GM12891 (cell line): ENCODE data around the gene PADI1.

Experiments
- DNase-seq: peaks from one replicate; pipeline ENCODE4 v3.0.0; 2011; ENCODE audit warnings: low spot score; ENCODE audit not compliant: insufficient read length
- FAIRE-seq: peaks from 2 replicates; lab custom pipeline; 2011; peaks lifted over from hg19 to GRCh38; lab: Jason Lieb, UNC
- PAX5 ChIP-seq: IDR thresholded peaks from 2 replicates; pipeline ENCODE4 v1.6.1; 2011; ENCODE audit warnings: low read length, moderate library complexity, mild to moderate bottlenecking; ENCODE audit not compliant: insufficient read depth, severe bottlenecking
- POLR2A ChIP-seq: IDR thresholded peaks from 2 replicates; pipeline ENCODE4 v1.6.1; 2011; ENCODE audit warnings: low read depth, low read length, control low read depth
- POLR2AphosphoS5 ChIP-seq: IDR thresholded peaks from 2 replicates; pipeline ENCODE4 v1.6.1; 2011; ENCODE audit warnings: low read depth, low read length, control low read depth
- POU2F2 ChIP-seq: IDR thresholded peaks from 2 replicates; pipeline ENCODE4 v1.6.1; 2011; ENCODE audit warnings: low read depth, mild to moderate bottlenecking, control low read depth, low read length, moderate library complexity
- SPI1 ChIP-seq: IDR thresholded peaks from 2 replicates; pipeline ENCODE4 v1.6.1; 2011; ENCODE audit warnings: low read depth, low read length, control low read depth
- TAF1 ChIP-seq: IDR thresholded peaks from 2 replicates; pipeline ENCODE4 v1.6.1; 2011; ENCODE audit warnings: low read depth, low read length, control low read depth

PADI1 gene

DNA sequence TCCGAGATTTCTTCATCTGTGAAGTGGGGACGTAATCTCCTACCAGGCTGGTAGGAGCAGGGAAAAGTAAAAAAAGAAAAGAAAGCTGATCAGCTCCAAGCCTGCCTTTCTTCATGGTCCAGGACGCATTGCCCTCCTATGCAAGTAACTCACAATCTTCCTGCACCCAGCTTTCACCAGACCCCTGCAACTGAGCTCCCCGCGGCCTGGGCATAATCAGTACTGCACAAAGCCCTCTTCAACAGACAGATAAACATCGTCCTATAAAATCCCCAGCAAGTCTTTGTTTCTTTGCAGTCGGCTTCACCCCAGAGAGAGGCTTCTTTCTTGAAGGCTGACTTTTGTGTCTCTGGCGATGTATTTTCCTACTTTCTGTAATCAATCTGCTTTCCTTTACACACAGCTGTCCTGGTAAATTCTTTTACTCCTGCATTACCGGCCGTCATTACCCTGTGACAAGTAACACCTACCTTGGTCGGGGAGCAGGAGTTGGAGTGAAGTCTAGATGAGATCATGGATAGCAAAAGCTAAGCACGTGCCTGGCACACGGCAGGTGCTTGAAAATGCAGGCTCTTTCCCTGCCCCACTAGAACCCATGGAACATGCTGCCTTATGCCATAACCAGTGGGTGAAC is 8.3 kb downstream of the PADI1 start:
- FAIRE-seq (no peak), DNase-seq (no peak)
- TF ChIP-seq PAX5 (no peak), POU2F2 (no peak), POLR2AphosphoS5 (no peak)

DNA sequence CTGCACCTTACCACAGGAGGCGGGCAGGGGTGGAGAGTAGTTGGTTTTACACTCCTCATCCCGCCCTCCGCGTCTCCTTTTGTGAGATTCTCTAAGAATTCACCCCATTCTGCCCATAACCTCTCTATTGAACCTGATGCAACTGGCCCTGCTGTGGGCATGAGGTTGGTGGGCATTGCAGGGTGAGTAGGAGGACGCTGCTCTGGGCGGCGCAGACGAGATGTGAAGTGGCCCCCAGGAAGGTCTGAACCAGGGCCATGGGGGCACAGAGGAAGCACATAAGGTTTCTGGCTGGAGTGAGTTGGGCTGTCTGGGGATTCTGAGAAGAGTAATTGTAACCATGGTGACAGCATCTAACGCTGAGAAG is 8.8 kb downstream of the PADI1 start:
- DNase-seq, result no peak
- no peak for FAIRE-seq
- TF ChIP-seq PAX5 (no peak), POLR2AphosphoS5 (no peak), POLR2A (no peak), TAF1 (no peak), SPI1 (no peak), POU2F2 (no peak)

DNA sequence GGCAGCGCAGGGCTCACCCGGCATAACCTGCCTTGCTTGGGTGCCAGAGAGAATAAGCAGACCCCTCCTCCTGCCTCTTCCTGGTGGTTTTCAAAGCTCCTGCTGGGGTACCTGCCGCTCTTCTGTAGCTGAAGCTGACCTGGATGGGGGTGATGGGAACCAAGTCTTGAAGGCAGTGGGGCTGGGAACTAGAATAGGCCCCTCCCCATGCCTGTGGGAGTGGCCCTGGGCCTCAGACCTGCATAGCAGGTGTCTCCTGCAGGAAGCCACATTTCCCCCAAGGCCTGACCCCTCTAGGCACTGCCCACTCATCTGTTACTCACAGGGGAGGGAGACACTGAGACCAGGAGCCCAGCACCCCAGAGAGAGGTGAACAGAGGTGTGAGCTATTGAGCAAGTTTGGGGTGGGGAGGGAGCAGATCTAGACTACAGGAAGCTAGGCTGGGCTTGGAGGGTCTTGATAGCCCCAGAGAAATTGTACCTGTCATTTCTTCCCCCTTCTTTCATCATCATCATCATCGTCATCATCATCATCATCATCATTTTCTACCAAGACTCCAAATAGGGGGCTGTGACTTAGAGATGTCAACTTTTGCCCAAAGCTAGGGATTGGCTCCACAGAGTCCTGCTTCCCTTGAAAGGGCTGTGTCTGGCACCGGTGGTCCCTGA is 10.1 kb downstream of the PADI1 start:
- TF ChIP-seq TAF1, result no peak
- no peak for TF ChIP-seq POLR2A
- TF ChIP-seq PAX5, result no peak
- no peak for TF ChIP-seq POU2F2
- no peak for TF ChIP-seq SPI1
- TF ChIP-seq POLR2AphosphoS5, result no peak
- FAIRE-seq, result no peak
- DNase-seq, result no peak

DNA sequence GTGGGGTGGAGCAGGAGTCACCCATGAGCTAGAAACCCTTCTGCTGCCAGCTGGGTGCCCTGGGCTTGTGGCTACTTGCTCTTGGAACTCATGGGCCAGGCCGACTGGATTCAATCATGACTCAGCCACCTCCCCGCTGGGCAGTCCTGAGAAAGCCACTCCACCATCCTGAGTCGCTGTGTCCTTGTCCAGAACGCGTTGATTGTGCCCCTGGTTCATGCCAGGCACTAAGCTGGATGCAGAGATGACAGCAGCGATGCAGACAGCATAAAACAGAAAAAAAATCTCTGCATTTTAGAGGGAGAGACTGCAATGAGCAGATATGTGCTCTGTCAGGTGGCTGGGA is 10.6 kb downstream of the PADI1 start:
- no peak for FAIRE-seq
- DNase-seq, result no peak
- TF ChIP-seq POLR2AphosphoS5 (no peak), TAF1 (no peak), SPI1 (no peak), POU2F2 (no peak)

DNA sequence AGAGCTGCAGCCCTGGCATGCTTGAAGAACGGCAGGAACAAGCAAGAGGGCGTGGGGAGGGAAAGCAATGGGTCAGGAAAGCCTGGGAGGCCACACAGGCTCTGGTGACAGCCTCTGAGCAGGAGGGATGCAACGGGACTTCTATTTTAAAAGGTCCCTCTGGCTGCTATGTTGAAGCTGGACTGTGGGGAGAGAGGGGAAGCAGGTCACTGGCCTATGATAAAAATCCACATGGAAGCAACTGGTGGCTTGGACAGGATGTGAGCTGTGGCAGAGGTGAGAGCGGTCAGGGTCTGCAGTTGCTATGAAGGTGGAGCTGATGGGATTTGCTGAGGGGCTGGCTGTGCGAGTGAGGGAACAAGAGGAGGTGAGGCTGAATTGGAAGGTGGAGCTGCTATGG is 11.2 kb downstream of the PADI1 start:
- TF ChIP-seq POLR2AphosphoS5 (no peak), TAF1 (no peak), SPI1 (no peak), PAX5 (no peak), POU2F2 (no peak), POLR2A (no peak)
- FAIRE-seq (no peak), DNase-seq (no peak)

DNA sequence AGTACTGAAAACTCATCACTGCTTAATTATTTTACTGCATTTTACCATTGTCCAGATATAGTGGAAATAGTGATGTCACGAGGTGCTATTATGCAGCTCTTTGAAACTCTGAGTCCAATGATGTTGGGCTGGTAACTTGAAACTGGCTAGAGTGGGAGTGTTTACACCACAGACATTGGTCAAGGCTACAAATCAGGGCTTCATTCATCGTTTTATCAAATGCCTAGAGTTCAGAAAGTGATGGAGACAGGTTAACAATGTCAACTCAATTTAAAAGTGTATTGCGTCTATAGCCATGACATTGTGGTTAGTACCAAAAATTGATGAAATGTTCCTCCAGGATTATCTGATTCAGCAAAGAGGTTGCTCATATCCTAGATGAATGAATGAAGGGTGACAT is 12.7 kb downstream of the PADI1 start:
- DNase-seq, result no peak
- no peak for FAIRE-seq
- no peak for TF ChIP-seq POU2F2
- no peak for TF ChIP-seq TAF1
- no peak for TF ChIP-seq SPI1
- TF ChIP-seq POLR2AphosphoS5, result no peak
- TF ChIP-seq PAX5, result no peak
- TF ChIP-seq POLR2A, result no peak

DNA sequence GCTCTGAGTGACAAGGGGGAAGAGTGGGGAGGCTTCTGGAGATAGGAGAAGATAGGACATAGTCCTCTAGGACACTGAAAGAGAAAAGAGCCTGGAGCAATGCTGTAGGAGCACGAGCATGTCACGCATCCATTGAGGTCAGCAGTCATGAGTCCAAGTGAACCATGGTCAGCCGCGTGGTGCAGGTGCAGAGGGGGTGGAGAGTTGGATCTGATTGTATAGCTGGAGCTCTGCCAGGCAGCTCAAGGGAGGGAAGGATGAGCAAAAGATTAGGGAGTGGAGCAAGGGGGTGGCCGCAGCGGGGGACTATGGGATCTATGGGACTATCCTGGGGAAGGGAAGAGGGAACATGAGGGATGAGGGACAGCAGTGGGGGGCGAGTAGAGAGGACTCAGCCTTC is 14.0 kb downstream of the PADI1 start:
- TF ChIP-seq POU2F2, result no peak
- TF ChIP-seq PAX5, result no peak
- no peak for TF ChIP-seq SPI1
- no peak for TF ChIP-seq TAF1
- TF ChIP-seq POLR2A, result no peak
- FAIRE-seq, result no peak
- DNase-seq, result no peak

DNA sequence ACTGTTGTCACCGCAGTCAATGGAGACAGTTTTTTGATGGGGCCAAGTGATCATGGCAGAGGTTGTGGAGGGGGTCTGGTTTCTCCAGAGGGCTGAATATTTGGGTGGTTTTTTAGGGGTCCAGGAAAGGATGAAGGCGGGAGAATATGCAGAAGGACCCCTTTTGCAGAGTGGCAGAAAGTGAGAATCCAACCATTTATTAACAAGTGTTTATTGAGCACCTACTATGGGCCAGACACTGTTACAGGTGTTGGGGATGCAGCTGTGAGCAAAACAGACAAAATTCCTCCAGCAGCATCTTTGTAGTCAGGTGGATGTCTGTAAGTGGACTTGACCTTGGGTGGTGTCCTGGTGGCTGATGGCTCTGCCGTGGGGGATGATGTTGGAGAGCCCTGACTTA is 15.4 kb downstream of the PADI1 start:
- DNase-seq, result no peak
- no peak for TF ChIP-seq PAX5
- TF ChIP-seq POLR2AphosphoS5, result no peak
- TF ChIP-seq SPI1, result no peak
- TF ChIP-seq POU2F2, result no peak
- TF ChIP-seq POLR2A, result no peak
- no peak for TF ChIP-seq TAF1
- no peak for FAIRE-seq

DNA sequence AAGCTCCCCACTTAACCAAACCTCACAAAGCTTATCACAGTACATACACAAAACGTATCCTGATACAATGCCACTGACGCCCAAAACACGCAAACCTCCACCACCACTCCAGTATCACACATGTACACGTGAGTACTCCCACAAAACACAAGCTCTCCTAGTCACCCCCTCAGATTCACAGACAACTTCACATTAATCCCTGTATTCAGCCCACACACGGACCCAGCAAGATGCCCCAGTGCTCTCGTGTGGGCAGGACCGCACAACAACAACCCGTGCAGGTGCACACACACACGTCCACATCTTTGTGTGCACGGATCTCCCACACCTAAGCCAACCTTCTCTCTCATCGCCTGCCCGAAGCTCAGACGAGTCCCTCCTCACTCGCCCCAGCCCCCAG is 17.6 kb downstream of the PADI1 start:
- TF ChIP-seq POLR2AphosphoS5, result no peak
- TF ChIP-seq PAX5, result no peak
- no peak for TF ChIP-seq POU2F2
- TF ChIP-seq TAF1, result no peak
- TF ChIP-seq POLR2A, result no peak
- no peak for TF ChIP-seq SPI1
- DNase-seq (no peak), FAIRE-seq (no peak)

DNA sequence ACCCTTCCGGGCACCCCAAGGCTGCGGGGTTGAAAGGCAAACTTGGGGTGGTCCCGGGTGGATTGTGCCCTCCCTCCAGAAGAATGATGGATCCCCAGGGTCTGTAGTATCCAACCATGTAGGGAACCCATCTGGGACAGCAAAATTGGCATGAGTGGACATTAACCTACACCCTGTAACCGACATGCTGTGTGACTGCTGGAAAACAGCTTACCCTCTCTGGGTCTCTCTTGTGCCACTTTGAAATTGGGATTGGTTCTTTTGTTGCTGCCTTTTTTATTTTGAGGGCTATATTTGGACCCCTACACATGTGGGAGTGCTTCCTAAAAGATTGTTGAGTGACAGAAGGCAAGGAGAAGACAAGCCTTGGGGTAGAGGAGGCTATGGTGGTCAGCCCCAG is 19.5 kb downstream of the PADI1 start:
- TF ChIP-seq POLR2AphosphoS5, result no peak
- TF ChIP-seq SPI1, result no peak
- TF ChIP-seq POLR2A, result no peak
- TF ChIP-seq PAX5, result no peak
- no peak for TF ChIP-seq TAF1
- no peak for TF ChIP-seq POU2F2
- no peak for FAIRE-seq
- DNase-seq, result no peak
